ENCODE measurements around the gene TRABD2B. TPM values are rescaled to one million over a fixed set of nuclear protein-coding genes. Genes with fewer than 3 reads are reported as not detected.

Gene TRABD2B
- total and polyA plus RNA-seq, 12 donors = 0.33 to 3.3 (median 0.83) TPM

- H3K27me3 ChIP-seq = no peaks in the 10 kb centered on the region
- H3K9me3 ChIP-seq (replicated peaks in 1 of 3) = no peaks in the 10 kb centered on the region
- TF ChIP-seq POLR2A (IDR thresholded peaks at IDR 0.05) (no peak), CTCF (IDR thresholded peaks at IDR 0.05) (no peak)
- no peak for DNase-seq
- no peak overlapping the region for H3K27ac ChIP-seq
- H3K4me1 ChIP-seq (replicated peaks in 1 of 2) = no peaks in the 10 kb centered on the region
- H3K36me3 ChIP-seq (replicated peaks in 1 of 2) = no peaks in the 10 kb centered on the region
- intact Hi-C loops (cut with DNase I) = no loop called here
- no peak overlapping the region for H3K4me3 ChIP-seq
- 88 to 98% (median 91%) methylated on average over 2 to 4 of the region's 4 CpGs for WGBS, 4 donors
Measured at GRCh38 chr1:47850451-47850850, 146.7 kb downstream of the TRABD2B start.

- Histone ChIP-seq H3K9me3 (replicated peaks in 1 of 3) (no peaks in the 10 kb centered on the region), H3K4me1 (replicated peaks in 1 of 2) (no peaks in the 10 kb centered on the region), H3K36me3 (replicated peaks in 1 of 2) (no peaks in the 10 kb centered on the region), H3K27ac (no peak overlapping the region), H3K27me3 (no peaks in the 10 kb centered on the region), H3K4me3 (no peak overlapping the region)
- DNase-seq = no peak
- intact Hi-C loops (cut with DNase I) = no loop called here
- 63 to 90% (median 86%) methylated on average over 1 to 5 of the region's 5 CpGs for WGBS, 4 donors
- TF ChIP-seq CTCF (IDR thresholded peaks at IDR 0.05) (no peak), POLR2A (IDR thresholded peaks at IDR 0.05) (no peak)
Measured at GRCh38 chr1:47849591-47850261, 147.5 kb downstream of the TRABD2B start.

- no peak overlapping the region for H3K27ac ChIP-seq
- no peaks in the 10 kb centered on the region for H3K27me3 ChIP-seq
- intact Hi-C loops (cut with DNase I) = no loop called here
- peak in 1 of 7 donors; percentile 59 for DNase-seq
- H3K36me3 ChIP-seq (replicated peaks in 1 of 2) = no peaks in the 10 kb centered on the region
- WGBS, 4 donors = 69 to 82% (median 77%) methylated on average over 4 of the region's 4 CpGs
- TF ChIP-seq POLR2A (IDR thresholded peaks at IDR 0.05) = no peak
- TF ChIP-seq CTCF (IDR thresholded peaks at IDR 0.05) = no peak
- H3K9me3 ChIP-seq (replicated peaks in 1 of 3) = no peaks in the 10 kb centered on the region
- no peaks in the 10 kb centered on the region for H3K4me1 ChIP-seq (replicated peaks in 1 of 2)
- H3K4me3 ChIP-seq = no peak overlapping the region
Measured at GRCh38 chr1:47849005-47849521, 148.1 kb downstream of the TRABD2B start.

- H3K9me3 ChIP-seq (replicated peaks in 1 of 3) = no peaks in the 10 kb centered on the region
- H3K36me3 ChIP-seq (replicated peaks in 1 of 2) = no peaks in the 10 kb centered on the region
- no peak overlapping the region for H3K27ac ChIP-seq
- H3K27me3 ChIP-seq = no peaks in the 10 kb centered on the region
- H3K4me1 ChIP-seq (replicated peaks in 1 of 2) = no peaks in the 10 kb centered on the region
- TF ChIP-seq CTCF (IDR thresholded peaks at IDR 0.05) = no peak
- no peak for TF ChIP-seq POLR2A (IDR thresholded peaks at IDR 0.05)
- 88 to 92% (median 90%) methylated on average over 8 to 9 of the region's 9 CpGs for WGBS, 4 donors
- intact Hi-C loops (cut with DNase I) = no loop called here
- DNase-seq = no peak
- H3K4me3 ChIP-seq = no peak overlapping the region
Measured at GRCh38 chr1:47847763-47848162, 149.4 kb downstream of the TRABD2B start.
